HEK293 (cell line): ENCODE measurements around the gene TRAPPC2.

Experiments
- CTCF ChIA-PET: fragments of 350-600 bp; formaldehyde crosslinking; extraction: SDS; loops from one replicate; lab custom pipeline; 2021; ENCODE audit warnings: antibody characterized with exemption; lab: Yijun Ruan, JAX
- POLR2A ChIA-PET: fragments of 300-600 bp; formaldehyde crosslinking; extraction: SDS; loops from one replicate; lab custom pipeline; 2020; ENCODE audit warnings: antibody characterized with exemption, inconsistent platforms; lab: Yijun Ruan, JAX
- H3K27ac ChIP-seq: fragments of 200-500 bp; sonication (Bioruptor generic); 2 replicates; pipeline ENCODE4 v1.5.1; 2014; ENCODE audit warnings: low read depth, low read length, control low read depth, inconsistent platforms; ENCODE audit errors: extremely low read depth
- H3K36me3 ChIP-seq, 2 experiments: fragments of 200-500 bp in 1 of 2; sonication (Bioruptor generic) in 1 of 2; 1 replicate in 1 of 2; 2 replicates in 1 of 2; pipeline ENCODE4 v1.5.1; 2014 to 2017; ENCODE audit warnings: inconsistent platforms in 2 of 2, low read length in 2 of 2; ENCODE audit not compliant: control insufficient read depth in 2 of 2, insufficient read depth in 1 of 2
- H3K4me1 ChIP-seq: fragments of 200-500 bp; sonication (Bioruptor generic); 2 replicates; pipeline ENCODE4 v1.5.1; 2014; ENCODE audit warnings: mild to moderate bottlenecking, low read length, inconsistent platforms; ENCODE audit not compliant: control insufficient read depth, insufficient read depth
- H3K4me3 ChIP-seq: 2 replicates; pipeline ENCODE4 v1.5.1; 2011; ENCODE audit warnings: low read depth, mild to moderate bottlenecking, control low read depth, low read length, moderate library complexity
- H3K9me3 ChIP-seq: fragments of 200-500 bp; sonication (Bioruptor generic); 2 replicates; pipeline ENCODE4 v1.5.1; 2014; ENCODE audit warnings: low read depth, low read length, inconsistent platforms; ENCODE audit not compliant: control insufficient read depth, insufficient read depth
- KLF7 ChIP-seq: fragments of 450-650 bp; formaldehyde crosslinking; IDR thresholded peaks from 2 replicates; pipeline ENCODE4 v1.5.1; 2016; ENCODE audit warnings: missing biosample characterization, missing genetic modification characterization, borderline replicate concordance
- KLF9 ChIP-seq: fragments of 450-650 bp; formaldehyde crosslinking; IDR thresholded peaks from 2 replicates; pipeline ENCODE4 v1.5.1; 2016; ENCODE audit warnings: missing biosample characterization, missing genetic modification characterization, low read depth
- OSR2 ChIP-seq: fragments of 450-650 bp; formaldehyde crosslinking; IDR thresholded peaks from 2 replicates; pipeline ENCODE4 v1.5.1; 2016; ENCODE audit warnings: missing biosample characterization, missing genetic modification characterization
- YY1 ChIP-seq: fragments of 450-650 bp; formaldehyde crosslinking; IDR thresholded peaks from 2 replicates; pipeline ENCODE4 v1.5.1; 2018; ENCODE audit warnings: missing biosample characterization, missing genetic modification characterization
- ZBTB1 ChIP-seq: fragments of 450-650 bp; formaldehyde crosslinking; IDR thresholded peaks from 2 replicates; pipeline ENCODE4 v1.5.1; 2016; ENCODE audit warnings: missing biosample characterization, missing genetic modification characterization
- ZNF112 ChIP-seq: fragments of 450-650 bp; formaldehyde crosslinking; IDR thresholded peaks from 2 replicates; pipeline ENCODE4 v1.5.0; 2017; ENCODE audit warnings: missing biosample characterization, missing genetic modification characterization
- ZNF2 ChIP-seq: fragments of 450-650 bp; formaldehyde crosslinking; IDR thresholded peaks from 2 replicates; pipeline ENCODE4 v1.5.1; 2016; ENCODE audit warnings: missing biosample characterization, missing genetic modification characterization
- ZNF302 ChIP-seq: fragments of 450-650 bp; formaldehyde crosslinking; IDR thresholded peaks from 2 replicates; pipeline ENCODE4 v1.5.1; 2016; ENCODE audit warnings: missing biosample characterization, missing genetic modification characterization, low read depth
- ZNF335 ChIP-seq: fragments of 450-650 bp; formaldehyde crosslinking; conservative IDR thresholded peaks from 2 replicates; pipeline ENCODE4 v1.5.1; 2016; ENCODE audit warnings: missing biosample characterization, missing genetic modification characterization
- ZNF362 ChIP-seq: fragments of 450-650 bp; formaldehyde crosslinking; IDR thresholded peaks from 2 replicates; pipeline ENCODE4 v1.5.1; 2016; ENCODE audit warnings: missing biosample characterization, missing genetic modification characterization
- ZNF423 ChIP-seq: fragments of 450-650 bp; formaldehyde crosslinking; IDR thresholded peaks from 2 replicates; pipeline ENCODE4 v1.5.1; 2016; ENCODE audit warnings: missing biosample characterization, missing genetic modification characterization
- ZNF48 ChIP-seq: fragments of 450-650 bp; formaldehyde crosslinking; IDR thresholded peaks from 2 replicates; pipeline ENCODE4 v1.5.1; 2016; ENCODE audit warnings: missing biosample characterization, missing genetic modification characterization
- ZNF510 ChIP-seq: fragments of 450-650 bp; formaldehyde crosslinking; IDR thresholded peaks from 2 replicates; pipeline ENCODE4 v1.5.1; 2018; ENCODE audit warnings: mild to moderate bottlenecking, missing genetic modification characterization, missing biosample characterization; ENCODE audit not compliant: insufficient replicate concordance
- ZNF513 ChIP-seq: fragments of 450-650 bp; IDR thresholded peaks from 2 replicates; pipeline ENCODE4 v1.5.1; 2018; ENCODE audit warnings: missing biosample characterization, missing genetic modification characterization
- ZNF529 ChIP-seq: fragments of 450-650 bp; formaldehyde crosslinking; IDR thresholded peaks from 2 replicates; pipeline ENCODE4 v1.5.1; 2017; ENCODE audit warnings: missing genetic modification characterization, missing biosample characterization; ENCODE audit not compliant: insufficient replicate concordance
- ZNF571 ChIP-seq: fragments of 450-650 bp; formaldehyde crosslinking; IDR thresholded peaks from 2 replicates; pipeline ENCODE4 v1.5.0; 2017; ENCODE audit warnings: missing biosample characterization, missing genetic modification characterization
- ZNF585B ChIP-seq: fragments of 450-650 bp; formaldehyde crosslinking; IDR thresholded peaks from 2 replicates; pipeline ENCODE4 v1.5.1; 2016; ENCODE audit warnings: missing biosample characterization, missing genetic modification characterization
- ZNF76 ChIP-seq: fragments of 450-650 bp; formaldehyde crosslinking; IDR thresholded peaks from 2 replicates; pipeline ENCODE4; 2016; ENCODE audit warnings: low read depth, missing biosample characterization, missing genetic modification characterization, borderline replicate concordance
- ZSCAN4 ChIP-seq: fragments of 450-650 bp; formaldehyde crosslinking; IDR thresholded peaks from 2 replicates; pipeline ENCODE4 v1.5.1; 2017; ENCODE audit warnings: missing biosample characterization, missing genetic modification characterization
- TF ChIP-seq, protein P1 (sequence below): fragments of 450-650 bp; formaldehyde crosslinking; IDR thresholded peaks from 2 replicates; pipeline ENCODE4 v1.5.1; 2016; ENCODE audit warnings: missing biosample characterization, missing genetic modification characterization
- TF ChIP-seq, protein P2 (sequence below): fragments of 450-650 bp; formaldehyde crosslinking; IDR thresholded peaks from 2 replicates; pipeline ENCODE4 v1.5.1; 2016; ENCODE audit warnings: missing biosample characterization, missing genetic modification characterization
- TF ChIP-seq, protein P3 (sequence below): fragments of 450-650 bp; formaldehyde crosslinking; IDR thresholded peaks from 2 replicates; pipeline ENCODE4 v1.5.1; 2016; ENCODE audit warnings: missing biosample characterization, missing genetic modification characterization

TRAPPC2 gene

DNA sequence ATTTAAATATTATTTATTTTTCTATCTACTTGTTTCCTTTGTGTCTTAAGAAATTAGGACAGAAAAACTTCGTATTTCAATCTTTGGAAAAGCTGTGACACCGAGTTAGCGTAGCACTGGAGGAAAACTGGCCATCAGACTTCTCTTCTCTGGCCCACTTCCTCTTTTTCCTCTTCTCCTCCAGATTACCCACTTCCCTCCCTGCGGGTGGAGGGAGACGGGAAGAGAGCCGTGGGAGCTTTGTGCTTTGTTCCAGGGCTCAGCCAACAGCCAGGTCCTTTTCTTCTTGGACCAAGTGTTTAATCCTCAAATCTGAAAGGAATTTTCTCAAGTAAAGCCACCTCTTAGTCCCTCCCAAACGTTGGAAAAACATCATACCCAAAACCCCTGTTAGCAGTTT is 29.9 kb upstream of the TRAPPC2 start:
- ChIA-PET CTCF (interaction anchor here (0.7 to 1.3 kb wide), 5 partner anchors 12 to 1010 kb away, joined by 3 to 4 read pairs (median 3); no protein-coding TSS in a partner anchor), POLR2A (no interaction called here)
- TF ChIP-seq ZNF76 (no peak), ZNF423 (tag by site-specific recombination) (no peak), ZNF571 (no peak)
- H3K36me3 ChIP-seq, result peaks cover 57 to 96% of the 10 kb centered on the region in 2 experiments
- H3K9me3 ChIP-seq, result no peaks in the 10 kb centered on the region
- H3K4me3 ChIP-seq, result no peak overlapping the region
- H3K27ac ChIP-seq, result no peak overlapping the region
- H3K4me1 ChIP-seq, result no peaks in the 10 kb centered on the region

GRCh38 chrX:13763489-13763888 is 29.1 kb upstream of the TRAPPC2 start:
- Histone ChIP-seq H3K36me3 (peaks cover 57 to 96% of the 10 kb centered on the region in 2 experiments), H3K9me3 (no peaks in the 10 kb centered on the region), H3K4me3 (no peak overlapping the region), H3K27ac (no peak overlapping the region), H3K4me1 (no peaks in the 10 kb centered on the region)
- CTCF ChIA-PET, result interaction anchor here (1.4 to 1.8 kb wide), 2 partner anchors 14 to 104 kb away, joined by 5 to 12 read pairs; no protein-coding TSS in a partner anchor
- TF ChIP-seq ZNF335 (no peak), ZNF302 (tag by site-specific recombination) (no peak), YY1 (no peak), ZNF585B (no peak), KLF9 (no peak), ZBTB1 (tag by site-specific recombination) (no peak), ZNF76 (no peak), ZNF513 (tag by site-specific recombination) (no peak), ZNF2 (tag by site-specific recombination) (no peak), ZNF48 (tag by site-specific recombination) (no peak), ZNF112 (tag by site-specific recombination) (no peak), ZNF529 (tag by site-specific recombination) (no peak), ZNF510 (tag by site-specific recombination) (no peak), ZNF362 (no peak), KLF7 (tag by site-specific recombination) (no peak), ZSCAN4 (tag by site-specific recombination) (no peak), OSR2 (tag by site-specific recombination) (no peak)
- TF ChIP-seq, protein P1, sequence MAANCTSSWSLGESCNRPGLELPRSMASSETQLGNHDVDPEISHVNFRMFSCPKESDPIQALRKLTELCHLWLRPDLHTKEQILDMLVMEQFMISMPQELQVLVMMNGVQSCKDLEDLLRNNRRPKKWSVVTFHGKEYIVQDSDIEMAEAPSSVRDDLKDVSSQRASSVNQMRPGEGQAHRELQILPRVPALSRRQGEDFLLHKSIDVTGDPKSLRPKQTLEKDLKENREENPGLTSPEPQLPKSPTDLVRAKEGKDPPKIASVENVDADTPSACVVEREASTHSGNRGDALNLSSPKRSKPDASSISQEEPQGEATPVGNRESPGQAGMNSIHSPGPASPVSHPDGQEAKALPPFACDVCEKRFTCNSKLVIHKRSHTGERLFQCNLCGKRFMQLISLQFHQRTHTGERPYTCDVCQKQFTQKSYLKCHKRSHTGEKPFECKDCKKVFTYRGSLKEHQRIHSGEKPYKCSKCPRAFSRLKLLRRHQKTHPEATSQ (tag by site-specific recombination), result no peak
- TF ChIP-seq, protein P2, sequence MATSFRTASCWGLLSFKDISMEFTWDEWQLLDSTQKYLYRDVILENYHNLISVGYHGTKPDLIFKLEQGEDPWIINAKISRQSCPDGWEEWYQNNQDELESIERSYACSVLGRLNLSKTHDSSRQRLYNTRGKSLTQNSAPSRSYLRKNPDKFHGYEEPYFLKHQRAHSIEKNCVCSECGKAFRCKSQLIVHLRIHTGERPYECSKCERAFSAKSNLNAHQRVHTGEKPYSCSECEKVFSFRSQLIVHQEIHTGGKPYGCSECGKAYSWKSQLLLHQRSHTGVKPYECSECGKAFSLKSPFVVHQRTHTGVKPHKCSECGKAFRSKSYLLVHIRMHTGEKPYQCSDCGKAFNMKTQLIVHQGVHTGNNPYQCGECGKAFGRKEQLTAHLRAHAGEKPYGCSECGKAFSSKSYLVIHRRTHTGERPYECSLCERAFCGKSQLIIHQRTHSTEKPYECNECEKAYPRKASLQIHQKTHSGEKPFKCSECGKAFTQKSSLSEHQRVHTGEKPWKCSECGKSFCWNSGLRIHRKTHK (tag by site-specific recombination), result no peak
- TF ChIP-seq, protein P3, sequence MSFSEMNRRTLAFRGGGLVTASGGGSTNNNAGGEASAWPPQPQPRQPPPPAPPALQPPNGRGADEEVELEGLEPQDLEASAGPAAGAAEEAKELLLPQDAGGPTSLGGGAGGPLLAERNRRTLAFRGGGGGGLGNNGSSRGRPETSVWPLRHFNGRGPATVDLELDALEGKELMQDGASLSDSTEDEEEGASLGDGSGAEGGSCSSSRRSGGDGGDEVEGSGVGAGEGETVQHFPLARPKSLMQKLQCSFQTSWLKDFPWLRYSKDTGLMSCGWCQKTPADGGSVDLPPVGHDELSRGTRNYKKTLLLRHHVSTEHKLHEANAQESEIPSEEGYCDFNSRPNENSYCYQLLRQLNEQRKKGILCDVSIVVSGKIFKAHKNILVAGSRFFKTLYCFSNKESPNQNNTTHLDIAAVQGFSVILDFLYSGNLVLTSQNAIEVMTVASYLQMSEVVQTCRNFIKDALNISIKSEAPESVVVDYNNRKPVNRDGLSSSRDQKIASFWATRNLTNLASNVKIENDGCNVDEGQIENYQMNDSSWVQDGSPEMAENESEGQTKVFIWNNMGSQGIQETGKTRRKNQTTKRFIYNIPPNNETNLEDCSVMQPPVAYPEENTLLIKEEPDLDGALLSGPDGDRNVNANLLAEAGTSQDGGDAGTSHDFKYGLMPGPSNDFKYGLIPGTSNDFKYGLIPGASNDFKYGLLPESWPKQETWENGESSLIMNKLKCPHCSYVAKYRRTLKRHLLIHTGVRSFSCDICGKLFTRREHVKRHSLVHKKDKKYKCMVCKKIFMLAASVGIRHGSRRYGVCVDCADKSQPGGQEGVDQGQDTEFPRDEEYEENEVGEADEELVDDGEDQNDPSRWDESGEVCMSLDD (tag by site-specific recombination), result no peak
- POLR2A ChIA-PET, result no interaction called here
